ENCODE measurements around the gene PRKAA1.

GRCh38 chr5:40784916-40785315 is 13.3 kb downstream of the PRKAA1 start:
- no peak for TF ChIP-seq POLR2AphosphoS5 (IDR thresholded peaks at IDR 0.05; ENCODE audit: low read depth, low read length)
- TF ChIP-seq POLR2A (IDR thresholded peaks at IDR 0.05; ENCODE audit: low read depth, low read length) = no peak

All from GM12892 (cell line).